Heart left ventricle (tissue), 16 donors: ENCODE data around the gene OR5A2. TPM values are rescaled to one million over a fixed set of nuclear protein-coding genes. Genes with fewer than 3 reads are reported as not detected.
A peak's percentile ranks its signal among the peaks of the same experiment; 100 is the strongest.

ENCODE experiments used
- ATAC-seq, 4 donors: fragments of 200-7000 bp; cut with Tn5 transposase; one replicate each; pipeline ENCODE4 v1.9.1; 2020 to 2022; ENCODE audit warnings: moderate library complexity in 4 of 4, mild to moderate bottlenecking in 3 of 4, moderate number of reproducible peaks in 1 of 4
- DNase-seq, 5 donors: peaks; one replicate each; pipeline ENCODE4 v3.0.0-alpha.2; 2020
- H3K27ac ChIP-seq, 12 donors: fragments of 200-600 bp; sonication (generic) in 4 of 12; one replicate each; pipeline versions ENCODE4 v1.5.0 to v1.8.0; 2016 to 2022; ENCODE audit warnings: mild to moderate bottlenecking in 2 of 12
- H3K27me3 ChIP-seq, 9 donors: fragments of 200-600 bp; sonication (generic) in 2 of 9; one replicate each; pipeline versions ENCODE4 v1.5.1 to v1.8.0; 2016 to 2022; ENCODE audit warnings: mild to moderate bottlenecking in 3 of 9
- H3K36me3 ChIP-seq, 9 donors: fragments of 200-600 bp; sonication (generic) in 2 of 9; one replicate each; pipeline versions ENCODE4 v1.5.0 to v1.8.0; 2018 to 2022; ENCODE audit warnings: mild to moderate bottlenecking in 2 of 9
- H3K4me1 ChIP-seq, 12 donors: fragments of 200-600 bp; sonication (generic) in 4 of 12; one replicate each; pipeline versions ENCODE4 v1.5.0 to v1.8.0; 2016 to 2022; ENCODE audit warnings: mild to moderate bottlenecking in 3 of 12
- H3K4me3 ChIP-seq, 12 donors: fragments of 200-600 bp; sonication (generic) in 4 of 12; one replicate each; pipeline versions ENCODE4 v1.5.0 to v1.8.0; 2017 to 2022; ENCODE audit warnings: mild to moderate bottlenecking in 9 of 12, moderate library complexity in 4 of 12
- H3K9me3 ChIP-seq, 12 donors: fragments of 200-600 bp; sonication (generic) in 4 of 12; one replicate each; pipeline versions ENCODE4 v1.5.0 to v1.8.0; 2016 to 2022; ENCODE audit warnings: mild to moderate bottlenecking in 1 of 12
- CTCF ChIP-seq, 12 donors: fragments of 200-600 bp; sonication (generic) in 4 of 12; IDR thresholded peaks; one replicate each; pipeline versions ENCODE4 v1.5.0 to v1.8.0; 2018 to 2022; ENCODE audit warnings: antibody characterized with exemption in 12 of 12, mild to moderate bottlenecking in 5 of 12
- POLR2A ChIP-seq, 2 donors: fragments of 450-650 bp; IDR thresholded peaks; one replicate each; pipeline ENCODE4 v1.6.1; 2017; ENCODE audit warnings: antibody characterized with exemption in 2 of 2, mild to moderate bottlenecking in 2 of 2, moderate library complexity in 2 of 2
- WGBS, 4 donors: extraction: QIAGEN DNeasy Blood & Tissue Kit in 2 of 4; methylation state at CpG; one replicate each; pipeline versions ENCODE4 v1.1.5 to v1.1.7; 2013 to 2018; 5-methylcytosine and 5-hydroxymethylcytosine counted together
- intact Hi-C, 10 donors: fragments of 100-400 bp; cut with DNase I; formaldehyde crosslinking; loops; one replicate each; pipeline versions ENCODE4 v1.11.1 to v1.14.2; 2022
- polyA plus RNA-seq, 2 donors: library from polyadenylated mRNA; stranded (reverse); fragments of 200-250 nt; gene quantifications; one replicate each; pipeline ENCODE4 v1.2.3, GENCODE V29; 2013
- total RNA-seq, 9 donors: library from RNA; depleted of rRNA in 2 of 9; stranded (reverse); fragments of >200 nt in 2 of 9; fragmentation: NEBNext Ultra II Directional in 3 of 9; extraction: Animal tissue kit (Norgen Biotek cat#: 25700) in 3 of 9; gene quantifications; one replicate each; pipeline versions ENCODE4 v1.1.0 to v1.2.4, GENCODE V29; 2016 to 2023
- donor health status: ischemic (EF 13 %, LVEDD 7.1; RV severe dilation, severe dysfunction).
- donor health status: healthy with polysubstance abuse.
- donor health status: DM: no; HTN: yes; CAD: no.
- donor health status: DM: no; HTN: no; CAD: no.
- donor health status: ischemic (EF 25% LVEDD 6.9; RV normal size, moderate dysfunction).
- donor health status: ischemic (EF 25% LVEDD 5.7; RV mildly dilated, moderate dysfunction).
- donor health status: healthy.
- donor health status: DM: yes; HTN: yes; CAD: no.
- donor health status: ischemic (EF 35%, LVEDD 5.7; RV mildly dilated, moderate dysfunction).
- donor health status: nonischemic (EF 11% LVEDD 7.7; RV severe dilation, severe dysfunction).
- donor health status: DM: yes; HTN: yes; CAD: no.
- donor health status: PGD.
- donor health status: ischemic (EF 29% LVEDD 5.4; RV normal size, mild dysfunction).
- donor health status: nonischemic (EF 23%, LVEDD 6.1; RV moderate dilation, normal function).

The OR5A2 gene
- total and polyA plus RNA-seq, 11 donors: not detected

GRCh38 chr11:59368238-59369022, 57.8 kb downstream of the OR5A2 start:
- peaks cover 0 to 7% (median 0%) of the 10 kb centered on the region in 12 donors for H3K4me1 ChIP-seq
- H3K36me3 ChIP-seq: no peaks in the 10 kb centered on the region
- 45 to 53% (median 49%) methylated on average over 8 of the region's 8 CpGs for WGBS, 4 donors
- intact Hi-C loops: no loop called here
- peak in 2 of 4 donors; percentile 18 to 54 for ATAC-seq
- no peak overlapping the region for H3K27ac ChIP-seq
- peak in 2 of 5 donors; percentile 29 to 38 for DNase-seq
- H3K27me3 ChIP-seq: no peaks in the 10 kb centered on the region
- no peak for TF ChIP-seq POLR2A (IDR thresholded peaks at IDR 0.05)
- TF ChIP-seq CTCF (IDR thresholded peaks at IDR 0.05): no peak
- H3K4me3 ChIP-seq: no peak overlapping the region
- H3K9me3 ChIP-seq: peaks cover 0 to 17% (median 7%) of the 10 kb centered on the region in 12 donors

Other genes starting within 250 kb of the OR5A2 start
- gene MPEG1, start 213.5 kb downstream of the OR5A2 start, total RNA-seq: 10 to 100 TPM in 3 of 9 donors, 1 to 10 TPM in 6; 2.8 to 78.6 (median 7.1) TPM
- 1 to 10 TPM; 1.4 to 3.6 TPM for gene MPEG1, start 213.5 kb downstream of the OR5A2 start, polyA plus RNA-seq
- not detected for gene OR5AN1, start 67.5 kb downstream of the OR5A2 start, total RNA-seq
- not detected for gene OR5AN1, start 67.5 kb downstream of the OR5A2 start, polyA plus RNA-seq
- gene OR5A1, start 10.1 kb upstream of the OR5A2 start, total RNA-seq: not detected
- gene OR5A1, start 10.1 kb upstream of the OR5A2 start, polyA plus RNA-seq: not detected
- not detected for gene OR4D6, start 30.5 kb upstream of the OR5A2 start, total RNA-seq
- not detected for gene OR4D6, start 30.5 kb upstream of the OR5A2 start, polyA plus RNA-seq
- not detected for gene OR4D10, start 46.9 kb upstream of the OR5A2 start, total RNA-seq
- gene OR4D10, start 46.9 kb upstream of the OR5A2 start, polyA plus RNA-seq: not detected
- gene OR4D11, start 77.2 kb upstream of the OR5A2 start, total RNA-seq: not detected
- not detected for gene OR4D11, start 77.2 kb upstream of the OR5A2 start, polyA plus RNA-seq
- gene OR4D9, start 85.1 kb upstream of the OR5A2 start, total RNA-seq: not detected
- gene OR4D9, start 85.1 kb upstream of the OR5A2 start, polyA plus RNA-seq: not detected
- 10 to 100 TPM; 23.4 to 48.3 (median 33.1) TPM for gene OSBP, start 189.4 kb upstream of the OR5A2 start, total RNA-seq
- 10 to 100 TPM; 12.0 to 22.2 TPM for gene OSBP, start 189.4 kb upstream of the OR5A2 start, polyA plus RNA-seq
- 10 to 100 TPM; 14.4 to 33.3 (median 24.8) TPM for gene PATL1, start 242.6 kb upstream of the OR5A2 start, total RNA-seq
- gene PATL1, start 242.6 kb upstream of the OR5A2 start, polyA plus RNA-seq: 10 to 100 TPM in 1 of 2 donors, 1 to 10 TPM in 1; 9.3 to 23.9 TPM